Measurements from ENCODE around the gene PDZD2. TPM values are rescaled to one million over a fixed set of nuclear protein-coding genes. Genes with fewer than 3 reads are reported as not detected.

The PDZD2 gene
- total RNA-seq, 1 donor from 2014 or later, result 2.6 TPM

DNA sequence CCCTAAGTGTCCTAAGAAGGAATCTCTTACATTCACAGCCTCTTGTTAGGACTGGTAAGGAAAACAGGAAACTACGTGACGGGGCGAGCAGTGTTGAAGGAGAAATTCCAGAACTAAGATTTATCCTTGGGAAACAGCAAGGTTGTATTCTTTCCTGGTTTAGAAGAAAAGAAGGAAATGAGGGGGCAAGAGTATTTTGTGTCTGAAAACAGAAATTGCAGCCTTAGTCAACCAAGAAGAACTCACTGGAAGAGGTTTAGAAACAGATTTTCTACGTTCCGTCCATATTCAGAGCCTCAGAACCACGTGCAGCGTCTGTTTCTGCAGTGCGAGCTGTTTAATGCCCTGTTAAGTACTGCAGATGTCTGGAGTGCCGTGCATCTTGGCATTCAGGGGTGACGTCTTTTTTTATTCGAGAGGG, 460.0 kb downstream of the PDZD2 start:
- no peaks in the 10 kb centered on the region for H3K27me3 ChIP-seq (ENCODE audit: control insufficient read depth in 3 of 3, insufficient read depth in 3 of 3, low read length in 3 of 3)
- H3K4me3 ChIP-seq (ENCODE audit: low read length in 3 of 3), result no peak overlapping the region
- H3K4me1 ChIP-seq (ENCODE audit: control insufficient read depth in 3 of 3, insufficient read depth in 3 of 3, low read length in 3 of 3), result peaks cover 7 to 10% (median 7%) of the 10 kb centered on the region in 3 donors
- H3K9ac ChIP-seq (ENCODE audit: low read depth in 1 of 3, low read length in 3 of 3), result no peak overlapping the region
- H3K9me3 ChIP-seq (ENCODE audit: control insufficient read depth in 3 of 3, low read length in 3 of 3), result no peaks in the 10 kb centered on the region
- H3K36me3 ChIP-seq (ENCODE audit: control insufficient read depth in 3 of 3, insufficient read depth in 3 of 3, low read length in 3 of 3), result peaks cover 24 to 30% (median 29%) of the 10 kb centered on the region in 3 donors
- H3K27ac ChIP-seq (ENCODE audit: low read depth, low read length), result no peak overlapping the region

DNA sequence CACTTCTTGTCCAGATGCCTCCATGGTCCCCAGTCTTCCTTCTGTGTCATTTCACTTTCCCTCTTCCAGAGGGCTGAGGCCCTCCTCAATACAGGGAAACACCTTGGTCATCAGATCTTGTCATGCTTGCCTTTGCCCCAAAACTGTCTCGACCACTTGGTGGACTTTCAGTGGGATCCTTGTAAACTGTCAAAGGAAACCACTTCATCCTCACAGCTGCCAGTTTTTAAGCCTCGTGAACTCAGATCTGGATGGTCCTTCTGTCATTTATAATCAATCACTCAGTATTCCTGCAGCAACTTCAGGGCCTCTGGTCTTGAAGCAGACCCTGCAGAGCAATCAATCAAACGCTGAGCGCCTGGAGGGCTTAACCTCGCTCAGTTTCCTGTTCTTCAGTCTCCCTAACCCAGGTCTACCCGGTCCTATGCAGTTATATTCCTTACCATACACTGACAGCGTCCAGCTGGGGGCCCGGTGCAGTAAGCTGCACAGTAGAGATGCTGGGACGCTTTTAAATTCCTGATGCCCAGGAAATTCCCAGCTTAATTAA, 460.6 kb downstream of the PDZD2 start:
- Histone ChIP-seq H3K27me3 (ENCODE audit: control insufficient read depth in 3 of 3, insufficient read depth in 3 of 3, low read length in 3 of 3) (no peaks in the 10 kb centered on the region), H3K27ac (ENCODE audit: low read depth, low read length) (no peak overlapping the region), H3K9me3 (ENCODE audit: control insufficient read depth in 3 of 3, low read length in 3 of 3) (no peaks in the 10 kb centered on the region), H3K4me1 (ENCODE audit: control insufficient read depth in 3 of 3, insufficient read depth in 3 of 3, low read length in 3 of 3) (peaks cover 7 to 10% (median 7%) of the 10 kb centered on the region in 3 donors), H3K4me3 (ENCODE audit: low read length in 3 of 3) (no peak overlapping the region), H3K9ac (ENCODE audit: low read depth in 1 of 3, low read length in 3 of 3) (no peak overlapping the region), H3K36me3 (ENCODE audit: control insufficient read depth in 3 of 3, insufficient read depth in 3 of 3, low read length in 3 of 3) (peaks cover 24 to 32% (median 29%) of the 10 kb centered on the region in 3 donors)

DNA sequence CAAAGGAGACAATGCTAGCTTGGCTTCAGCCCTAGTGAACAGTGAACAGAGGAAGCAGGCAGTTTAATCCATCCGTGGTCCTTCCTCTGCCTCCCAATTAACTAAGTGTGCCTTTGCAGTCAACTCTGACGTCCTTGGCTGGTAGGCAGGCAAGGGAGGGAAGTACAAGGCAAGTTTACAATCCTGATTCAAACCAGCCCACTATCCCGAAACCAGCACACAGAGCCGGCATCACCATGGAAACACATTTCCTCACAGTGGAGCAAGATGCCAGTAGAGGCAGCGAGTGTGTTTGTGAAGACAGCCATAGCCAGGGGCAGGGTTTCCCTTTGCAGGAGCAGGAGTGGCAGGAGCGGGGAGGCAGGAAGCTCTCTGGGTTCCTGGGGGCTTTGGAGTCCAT, 461.3 kb downstream of the PDZD2 start:
- Histone ChIP-seq H3K27ac (ENCODE audit: low read depth, low read length) (no peak overlapping the region), H3K36me3 (ENCODE audit: control insufficient read depth in 3 of 3, insufficient read depth in 3 of 3, low read length in 3 of 3) (peaks cover 24 to 38% (median 35%) of the 10 kb centered on the region in 3 donors), H3K4me3 (ENCODE audit: low read length in 3 of 3) (no peak overlapping the region), H3K9me3 (ENCODE audit: control insufficient read depth in 3 of 3, low read length in 3 of 3) (no peaks in the 10 kb centered on the region), H3K4me1 (ENCODE audit: control insufficient read depth in 3 of 3, insufficient read depth in 3 of 3, low read length in 3 of 3) (peaks cover 3 to 6% (median 3%) of the 10 kb centered on the region in 3 donors), H3K27me3 (ENCODE audit: control insufficient read depth in 3 of 3, insufficient read depth in 3 of 3, low read length in 3 of 3) (no peaks in the 10 kb centered on the region), H3K9ac (ENCODE audit: low read depth in 1 of 3, low read length in 3 of 3) (no peak overlapping the region)

DNA sequence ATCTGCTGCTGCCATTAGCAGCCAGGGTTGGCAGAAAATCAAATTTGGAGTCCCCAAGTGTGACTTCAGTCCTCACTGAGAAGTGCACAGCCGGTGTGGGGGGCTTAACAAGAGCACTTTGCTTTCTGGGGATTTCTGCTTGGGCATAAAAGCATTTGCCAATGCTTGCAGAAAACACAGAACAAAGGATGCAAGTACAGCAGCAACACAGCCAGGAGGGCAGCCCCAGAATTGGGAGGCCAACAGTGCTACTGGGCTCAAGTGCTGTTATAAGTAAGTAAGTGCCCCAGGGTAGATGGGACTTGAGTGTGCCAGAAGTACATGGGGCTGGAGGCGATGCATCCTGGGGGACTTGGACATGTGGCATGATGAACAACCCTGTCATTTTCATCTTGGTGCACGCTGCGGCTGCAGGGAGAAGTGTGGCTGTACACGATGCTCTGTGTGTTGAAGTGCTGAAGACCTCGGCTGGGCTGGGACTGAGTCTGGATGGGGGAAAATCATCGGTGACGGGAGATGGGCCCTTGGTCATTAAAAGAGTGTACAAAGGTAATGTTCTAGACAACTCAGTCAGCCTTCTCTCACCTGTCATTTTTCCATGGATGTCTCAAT, 461.9 kb downstream of the PDZD2 start:
- no peak overlapping the region for H3K4me3 ChIP-seq (ENCODE audit: low read length in 3 of 3)
- H3K27me3 ChIP-seq (ENCODE audit: control insufficient read depth in 3 of 3, insufficient read depth in 3 of 3, low read length in 3 of 3), result no peaks in the 10 kb centered on the region
- no peak overlapping the region for H3K9ac ChIP-seq (ENCODE audit: low read depth in 1 of 3, low read length in 3 of 3)
- peaks cover 0 to 4% (median 0%) of the 10 kb centered on the region in 3 donors for H3K4me1 ChIP-seq (ENCODE audit: control insufficient read depth in 3 of 3, insufficient read depth in 3 of 3, low read length in 3 of 3)
- H3K9me3 ChIP-seq (ENCODE audit: control insufficient read depth in 3 of 3, low read length in 3 of 3), result no peaks in the 10 kb centered on the region
- peaks cover 24 to 38% (median 35%) of the 10 kb centered on the region in 3 donors for H3K36me3 ChIP-seq (ENCODE audit: control insufficient read depth in 3 of 3, insufficient read depth in 3 of 3, low read length in 3 of 3)
- H3K27ac ChIP-seq (ENCODE audit: low read depth, low read length), result no peak overlapping the region

DNA sequence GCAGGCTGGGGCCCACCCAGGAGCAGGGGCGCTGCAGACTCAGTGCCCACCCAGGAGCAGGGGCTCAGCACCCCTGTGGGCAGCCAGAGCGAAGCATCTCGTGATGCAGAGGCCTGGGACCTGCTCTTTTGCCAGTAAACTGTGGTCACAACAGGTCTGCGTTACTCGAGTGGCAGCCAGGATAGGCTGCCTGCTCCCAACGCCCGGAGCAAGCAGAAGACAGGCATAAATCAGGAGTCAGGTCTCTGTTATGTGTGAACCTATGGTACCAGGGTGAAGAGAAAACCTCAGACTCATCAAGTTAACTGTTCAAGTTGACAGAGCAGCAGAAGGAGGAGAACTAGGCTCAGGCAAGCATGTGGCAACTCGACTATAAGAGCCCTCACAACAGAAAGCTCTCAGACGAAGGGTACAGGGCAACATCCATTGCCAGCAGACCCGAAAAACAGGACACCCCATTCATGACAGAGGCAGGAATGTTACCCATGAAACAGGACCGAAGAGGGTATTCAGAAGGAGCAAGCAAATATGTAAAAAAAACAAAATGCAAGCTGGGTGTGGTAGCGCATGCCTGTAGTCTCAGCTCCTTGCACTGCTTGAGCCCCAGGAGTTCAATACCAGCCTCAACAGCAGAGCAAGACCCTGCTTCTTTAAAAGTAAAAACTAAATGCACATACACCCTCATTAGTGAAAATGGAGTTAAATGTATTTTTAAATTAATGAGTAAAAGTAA, 463.5 kb downstream of the PDZD2 start:
- H3K36me3 ChIP-seq (ENCODE audit: control insufficient read depth in 3 of 3, insufficient read depth in 3 of 3, low read length in 3 of 3), result peaks cover 31 to 47% (median 41%) of the 10 kb centered on the region in 3 donors
- no peak overlapping the region for H3K27ac ChIP-seq (ENCODE audit: low read depth, low read length)
- H3K9me3 ChIP-seq (ENCODE audit: control insufficient read depth in 3 of 3, low read length in 3 of 3), result no peaks in the 10 kb centered on the region
- no peaks in the 10 kb centered on the region for H3K27me3 ChIP-seq (ENCODE audit: control insufficient read depth in 3 of 3, insufficient read depth in 3 of 3, low read length in 3 of 3)
- no peak overlapping the region for H3K9ac ChIP-seq (ENCODE audit: low read depth in 1 of 3, low read length in 3 of 3)
- peaks cover 0 to 4% (median 0%) of the 10 kb centered on the region in 3 donors for H3K4me1 ChIP-seq (ENCODE audit: control insufficient read depth in 3 of 3, insufficient read depth in 3 of 3, low read length in 3 of 3)
- H3K4me3 ChIP-seq (ENCODE audit: low read length in 3 of 3), result no peak overlapping the region

DNA sequence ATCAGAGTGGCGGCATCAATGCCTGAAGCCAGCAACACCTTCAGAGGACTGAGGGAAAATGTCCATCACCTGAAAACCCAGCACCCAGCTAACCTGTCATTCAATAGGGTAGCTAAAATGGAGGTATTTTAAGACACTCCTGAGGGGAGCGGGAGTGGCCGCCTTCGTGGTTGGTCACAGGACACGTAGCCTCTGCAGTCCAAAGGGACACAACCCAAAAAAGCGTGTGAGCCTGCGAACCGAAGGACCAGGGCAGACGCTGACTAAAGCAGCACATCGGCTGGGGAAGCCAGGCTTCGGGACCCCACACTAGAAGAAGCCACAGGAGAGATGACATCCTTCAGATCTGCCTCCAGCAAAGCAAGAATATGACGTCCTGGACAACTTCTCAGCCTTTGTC, 464.6 kb downstream of the PDZD2 start:
- Histone ChIP-seq H3K4me3 (ENCODE audit: low read length in 3 of 3) (no peak overlapping the region), H3K27ac (ENCODE audit: low read depth, low read length) (no peak overlapping the region), H3K27me3 (ENCODE audit: control insufficient read depth in 3 of 3, insufficient read depth in 3 of 3, low read length in 3 of 3) (no peaks in the 10 kb centered on the region), H3K9me3 (ENCODE audit: control insufficient read depth in 3 of 3, low read length in 3 of 3) (no peaks in the 10 kb centered on the region), H3K4me1 (ENCODE audit: control insufficient read depth in 3 of 3, insufficient read depth in 3 of 3, low read length in 3 of 3) (peaks cover 0 to 4% (median 0%) of the 10 kb centered on the region in 3 donors), H3K9ac (ENCODE audit: low read depth in 1 of 3, low read length in 3 of 3) (no peak overlapping the region), H3K36me3 (ENCODE audit: control insufficient read depth in 3 of 3, insufficient read depth in 3 of 3, low read length in 3 of 3) (peaks cover 33 to 49% (median 47%) of the 10 kb centered on the region in 3 donors)

DNA sequence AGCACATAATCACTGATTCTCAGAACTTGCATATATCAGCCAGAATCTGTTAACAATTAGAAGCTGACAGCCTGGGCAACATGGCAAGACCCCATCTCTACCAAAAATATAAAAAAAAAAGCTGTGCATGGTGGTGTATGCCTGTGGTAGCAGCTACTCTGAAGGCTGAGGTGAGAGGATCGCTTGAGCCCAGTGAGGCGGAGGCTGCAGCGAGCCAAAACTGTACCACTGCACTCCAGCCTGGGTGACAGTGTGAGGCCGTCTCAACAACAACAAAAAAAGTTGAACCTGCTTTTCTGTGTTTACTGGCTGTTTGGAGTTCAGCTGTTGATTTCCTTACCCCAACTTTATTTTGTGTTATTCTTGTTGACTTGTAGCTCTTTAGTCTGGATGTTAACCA, 468.4 kb downstream of the PDZD2 start:
- H3K27ac ChIP-seq (ENCODE audit: low read depth, low read length), result no peak overlapping the region
- peaks cover 25 to 47% (median 47%) of the 10 kb centered on the region in 3 donors for H3K36me3 ChIP-seq (ENCODE audit: control insufficient read depth in 3 of 3, insufficient read depth in 3 of 3, low read length in 3 of 3)
- H3K27me3 ChIP-seq (ENCODE audit: control insufficient read depth in 3 of 3, insufficient read depth in 3 of 3, low read length in 3 of 3), result no peaks in the 10 kb centered on the region
- H3K9ac ChIP-seq (ENCODE audit: low read depth in 1 of 3, low read length in 3 of 3), result no peak overlapping the region
- no peaks in the 10 kb centered on the region for H3K4me1 ChIP-seq (ENCODE audit: control insufficient read depth in 3 of 3, insufficient read depth in 3 of 3, low read length in 3 of 3)
- no peaks in the 10 kb centered on the region for H3K9me3 ChIP-seq (ENCODE audit: control insufficient read depth in 3 of 3, low read length in 3 of 3)
- no peak overlapping the region for H3K4me3 ChIP-seq (ENCODE audit: low read length in 3 of 3)

DNA sequence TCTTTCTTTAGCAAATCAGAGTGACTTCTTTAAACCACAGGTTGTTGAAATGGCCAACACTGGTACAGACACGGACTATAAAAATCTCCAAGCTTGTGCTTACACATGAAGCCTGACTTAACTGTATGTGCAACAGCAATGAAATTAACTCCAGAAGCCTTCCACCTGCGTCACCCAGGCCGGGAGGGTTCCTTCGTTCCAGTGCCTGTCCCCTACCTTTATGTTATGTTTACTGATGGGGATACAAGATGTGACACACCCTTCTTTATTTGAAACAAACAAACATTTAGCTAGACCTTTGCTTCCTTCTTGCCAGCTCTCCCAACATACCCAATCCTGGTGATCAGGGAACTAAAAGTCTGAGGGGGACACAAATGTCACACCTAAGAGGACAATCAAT, 469.2 kb downstream of the PDZD2 start:
- H3K27ac ChIP-seq (ENCODE audit: low read depth, low read length), result no peak overlapping the region
- no peaks in the 10 kb centered on the region for H3K27me3 ChIP-seq (ENCODE audit: control insufficient read depth in 3 of 3, insufficient read depth in 3 of 3, low read length in 3 of 3)
- no peaks in the 10 kb centered on the region for H3K4me1 ChIP-seq (ENCODE audit: control insufficient read depth in 3 of 3, insufficient read depth in 3 of 3, low read length in 3 of 3)
- H3K4me3 ChIP-seq (ENCODE audit: low read length in 3 of 3), result no peak overlapping the region
- no peak overlapping the region for H3K9ac ChIP-seq (ENCODE audit: low read depth in 1 of 3, low read length in 3 of 3)
- no peaks in the 10 kb centered on the region for H3K9me3 ChIP-seq (ENCODE audit: control insufficient read depth in 3 of 3, low read length in 3 of 3)
- H3K36me3 ChIP-seq (ENCODE audit: control insufficient read depth in 3 of 3, insufficient read depth in 3 of 3, low read length in 3 of 3), result peaks cover 25 to 47% (median 43%) of the 10 kb centered on the region in 3 donors

DNA sequence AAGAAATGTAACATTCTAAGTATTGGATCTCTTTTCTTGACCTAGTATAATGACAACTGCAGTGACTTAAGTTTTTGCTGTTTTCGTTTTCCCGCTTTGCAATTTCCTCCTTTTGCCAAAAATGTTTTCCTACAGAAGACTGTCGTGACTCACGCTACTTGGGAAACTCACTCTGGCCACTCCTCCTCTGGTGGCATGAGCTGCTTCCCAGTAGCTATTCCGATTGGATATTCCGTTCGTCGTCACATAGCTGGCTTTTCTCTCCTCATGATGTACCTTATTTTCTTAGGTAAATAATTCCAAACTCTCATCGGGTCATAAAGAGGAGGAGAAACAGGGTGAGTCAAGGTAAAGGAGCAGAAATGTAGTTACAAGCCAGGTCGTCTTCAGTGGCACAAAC, 470.3 kb downstream of the PDZD2 start:
- H3K27ac ChIP-seq (ENCODE audit: low read depth, low read length), result no peak overlapping the region
- no peak overlapping the region for H3K9ac ChIP-seq (ENCODE audit: low read depth in 1 of 3, low read length in 3 of 3)
- H3K27me3 ChIP-seq (ENCODE audit: control insufficient read depth in 3 of 3, insufficient read depth in 3 of 3, low read length in 3 of 3), result no peaks in the 10 kb centered on the region
- H3K4me1 ChIP-seq (ENCODE audit: control insufficient read depth in 3 of 3, insufficient read depth in 3 of 3, low read length in 3 of 3), result no peaks in the 10 kb centered on the region
- H3K9me3 ChIP-seq (ENCODE audit: control insufficient read depth in 3 of 3, low read length in 3 of 3), result no peaks in the 10 kb centered on the region
- H3K4me3 ChIP-seq (ENCODE audit: low read length in 3 of 3), result no peak overlapping the region
- peaks cover 17 to 42% (median 39%) of the 10 kb centered on the region in 3 donors for H3K36me3 ChIP-seq (ENCODE audit: control insufficient read depth in 3 of 3, insufficient read depth in 3 of 3, low read length in 3 of 3)

DNA sequence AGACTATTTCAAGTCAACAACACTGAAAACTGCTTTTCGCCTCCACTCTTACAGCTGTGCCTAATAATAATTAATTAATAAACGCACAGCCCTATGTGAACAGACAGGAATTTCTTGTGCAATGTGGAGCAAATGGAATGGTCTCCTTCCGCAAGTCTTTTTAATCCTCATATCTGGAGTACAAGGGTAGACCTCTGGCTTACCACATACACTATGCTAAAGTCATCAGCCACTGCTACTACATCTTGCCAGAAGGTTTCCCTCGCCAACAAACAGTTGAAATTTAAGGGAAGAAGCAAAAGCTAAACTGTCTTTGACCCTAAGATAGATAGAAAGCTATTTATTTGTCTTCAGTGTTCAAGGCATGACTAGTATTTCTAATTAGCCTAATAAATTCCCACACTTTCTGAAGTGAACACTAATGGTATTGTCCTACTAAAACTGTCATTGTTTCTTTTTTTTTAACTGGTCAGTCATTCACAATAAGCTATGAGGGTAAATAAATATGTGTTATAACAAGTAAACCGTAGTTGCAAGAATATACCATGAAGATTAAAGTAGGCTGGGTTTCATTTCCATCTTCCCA, 471.3 kb downstream of the PDZD2 start:
- Histone ChIP-seq H3K9me3 (ENCODE audit: control insufficient read depth in 3 of 3, low read length in 3 of 3) (no peaks in the 10 kb centered on the region), H3K27ac (ENCODE audit: low read depth, low read length) (no peak overlapping the region), H3K36me3 (ENCODE audit: control insufficient read depth in 3 of 3, insufficient read depth in 3 of 3, low read length in 3 of 3) (peaks cover 17 to 36% (median 34%) of the 10 kb centered on the region in 3 donors), H3K9ac (ENCODE audit: low read depth in 1 of 3, low read length in 3 of 3) (no peak overlapping the region), H3K4me3 (ENCODE audit: low read length in 3 of 3) (no peak overlapping the region), H3K27me3 (ENCODE audit: control insufficient read depth in 3 of 3, insufficient read depth in 3 of 3, low read length in 3 of 3) (no peaks in the 10 kb centered on the region), H3K4me1 (ENCODE audit: control insufficient read depth in 3 of 3, insufficient read depth in 3 of 3, low read length in 3 of 3) (no peaks in the 10 kb centered on the region)

Data from skeletal muscle tissue (tissue), 4 donors.